HG03469 (cell line): Measurements from ENCODE around the gene ADCY1.
"Not testable (repeated sequence)": the region's sequence is repeated elsewhere in the genome, so short reads cannot be mapped to it uniquely, and the experiment has no call there.

ENCODE experiments used
- ATAC-seq: cut with Tn5 transposase; IDR thresholded peaks from one replicate; pipeline ENCODE4 v1.9.1; 2021; ENCODE audit warnings: mild to moderate bottlenecking, moderate library complexity, moderate number of reproducible peaks; ENCODE audit not compliant: unreplicated experiment

ADCY1 gene

DNA sequence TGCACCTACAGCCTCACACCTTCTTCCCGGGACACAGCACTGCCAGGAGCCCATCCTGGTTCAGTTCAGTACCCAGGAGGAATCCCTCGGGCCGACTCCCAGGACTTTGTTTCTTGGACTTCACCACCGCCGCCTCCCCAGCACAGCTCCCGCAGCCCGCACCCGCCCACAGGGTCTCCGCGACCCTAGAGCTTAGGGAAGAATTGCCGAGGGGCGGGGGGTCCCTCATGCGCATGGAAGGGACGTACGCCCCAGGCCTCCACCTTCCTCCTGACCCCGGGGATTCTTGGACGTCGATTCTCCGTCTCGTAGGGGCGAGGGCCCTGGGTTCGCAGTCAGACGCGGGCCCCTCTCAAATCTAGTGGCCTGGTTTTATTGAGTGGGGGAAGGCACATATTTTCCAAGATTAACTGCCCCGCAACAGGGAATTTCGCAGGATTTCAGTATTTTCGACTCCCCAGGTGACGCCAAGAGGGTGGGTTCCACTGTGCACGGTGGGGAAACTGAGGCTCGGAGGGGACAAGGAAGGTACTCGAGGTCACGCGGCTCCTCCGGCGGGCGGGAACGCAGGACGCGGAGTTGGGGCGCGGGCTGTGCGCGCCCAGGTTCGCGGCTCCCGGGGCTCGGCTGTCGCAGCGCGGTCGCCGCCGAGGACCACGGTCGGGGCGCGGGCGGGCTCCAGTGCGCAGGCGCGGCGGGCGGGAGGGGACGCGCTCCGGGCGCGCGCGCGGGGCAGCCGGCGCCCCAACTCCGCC, at the start of gene ADCY1:
TSS of gene ADCY1 (plus strand) at position 708 of the 755 bp plus-strand sequence. CDS start 176 bp downstream, outside the sequence.
- ATAC-seq, result no peak

- no peak for ATAC-seq
These were observed 49.7 kb upstream of the ADCY1 start for GRCh38 chr7:45524445-45524844.

DNA sequence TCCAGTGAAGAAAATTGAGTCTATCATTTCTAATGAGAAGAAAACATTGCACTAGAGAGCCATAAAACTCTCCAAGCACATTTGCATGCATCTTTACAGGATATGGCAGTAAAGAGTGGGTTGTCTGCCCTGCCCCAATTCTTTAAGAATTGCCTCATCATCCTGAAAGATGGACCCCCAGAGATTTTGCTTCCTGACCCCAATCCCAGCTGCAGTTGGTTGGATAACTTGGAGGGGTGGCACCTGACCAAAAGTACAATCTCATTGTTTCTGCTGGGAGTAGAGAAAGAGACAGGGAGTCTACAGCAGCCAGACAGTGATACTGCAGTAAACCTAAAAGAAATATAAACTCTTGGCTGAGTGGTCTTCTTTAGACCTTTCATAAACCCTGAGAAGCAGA, 49.1 kb upstream of the ADCY1 start:
- no peak for ATAC-seq

DNA sequence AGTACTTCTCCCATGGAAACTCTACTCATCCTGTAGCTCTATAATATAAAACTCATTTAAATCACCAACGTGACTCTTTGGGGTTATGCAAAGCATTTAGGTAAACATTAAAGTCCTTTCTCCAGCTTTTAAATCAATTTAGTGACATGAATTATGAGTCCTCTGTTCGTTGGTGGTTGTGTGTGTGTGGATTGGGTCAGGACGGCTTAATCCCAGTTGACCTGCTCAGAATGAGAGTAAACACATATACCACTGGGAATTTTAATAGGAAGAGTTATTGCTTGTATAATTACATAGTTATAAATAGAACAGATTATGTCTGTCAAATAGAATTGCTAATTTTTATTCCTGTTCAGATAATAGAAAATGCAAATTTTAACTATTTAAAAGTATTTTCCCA, 30.7 kb upstream of the ADCY1 start:
- no peak for ATAC-seq

- ATAC-seq, result not testable (repeated sequence)
These were observed 29.0 kb upstream of the ADCY1 start for GRCh38 chr7:45545105-45545710.

DNA sequence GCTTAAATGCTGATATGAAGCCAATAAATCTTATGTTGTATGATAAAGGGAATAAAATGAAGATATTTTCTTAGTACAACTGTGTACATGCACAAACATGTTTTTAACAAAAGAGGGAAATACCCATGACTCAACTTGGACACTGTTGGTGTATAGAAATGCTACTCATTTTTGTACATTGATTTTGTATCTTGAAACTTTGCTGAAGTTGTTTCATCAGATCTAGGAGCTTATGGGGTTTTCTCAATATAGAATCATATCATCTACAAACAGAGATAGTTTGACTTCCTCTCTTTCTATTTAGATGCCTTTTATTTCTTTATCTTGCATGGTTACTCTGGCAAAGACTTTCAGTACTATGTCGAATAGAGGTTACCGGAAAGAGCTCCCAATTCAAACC, 25.3 kb upstream of the ADCY1 start:
- not testable (repeated sequence) for ATAC-seq

DNA sequence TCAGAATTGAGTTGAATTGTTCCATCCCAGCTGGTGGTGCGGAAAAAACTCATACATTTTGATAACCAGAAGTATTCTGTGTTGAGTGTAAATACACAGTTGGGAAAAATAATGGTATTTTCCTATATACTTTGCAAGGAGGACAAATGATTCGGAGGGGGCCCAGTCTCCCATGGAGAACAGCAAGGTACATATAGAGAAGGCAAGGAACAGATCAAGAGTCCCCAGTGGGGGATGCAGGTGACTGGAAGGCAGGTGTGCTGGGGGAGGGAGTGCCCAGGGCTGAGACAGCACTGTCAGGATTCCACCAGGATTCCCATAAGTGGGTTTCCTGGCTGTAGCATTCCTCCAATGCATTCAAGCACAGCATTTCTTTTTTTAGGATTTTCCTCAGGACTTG, 10.8 kb upstream of the ADCY1 start:
- ATAC-seq, result no peak

- ATAC-seq, result no peak
These were observed 10.2 kb upstream of the ADCY1 start for GRCh38 chr7:45563941-45564461.

GRCh38 chr7:45564485-45564884, 9.7 kb upstream of the ADCY1 start:
- no peak for ATAC-seq

- ATAC-seq, result no peak
These were observed 9.2 kb upstream of the ADCY1 start for GRCh38 chr7:45564886-45565455.

- no peak for ATAC-seq
These were observed 7.8 kb upstream of the ADCY1 start for GRCh38 chr7:45566386-45566785.

- ATAC-seq, result no peak
These were observed 7.2 kb upstream of the ADCY1 start for GRCh38 chr7:45566961-45567360.

DNA sequence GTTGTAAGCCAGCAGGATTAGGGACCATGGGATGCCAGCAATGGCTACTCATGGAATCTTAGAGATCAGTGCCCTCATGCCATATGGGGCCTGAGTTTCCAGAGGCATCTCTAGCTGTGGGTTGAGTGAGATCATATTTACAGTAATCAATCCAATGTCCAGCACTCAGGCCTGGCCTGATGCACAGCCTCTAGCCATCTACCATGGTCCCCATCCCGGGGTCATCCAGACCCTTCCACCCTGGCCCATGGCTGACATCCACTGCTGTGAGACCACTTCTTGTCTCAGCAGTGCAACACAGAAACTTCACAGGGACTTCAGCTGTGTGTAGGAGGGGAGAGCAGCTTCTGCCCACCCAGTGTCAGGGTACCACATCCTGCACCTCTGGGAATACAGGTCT, 6.5 kb upstream of the ADCY1 start:
- no peak for ATAC-seq

DNA sequence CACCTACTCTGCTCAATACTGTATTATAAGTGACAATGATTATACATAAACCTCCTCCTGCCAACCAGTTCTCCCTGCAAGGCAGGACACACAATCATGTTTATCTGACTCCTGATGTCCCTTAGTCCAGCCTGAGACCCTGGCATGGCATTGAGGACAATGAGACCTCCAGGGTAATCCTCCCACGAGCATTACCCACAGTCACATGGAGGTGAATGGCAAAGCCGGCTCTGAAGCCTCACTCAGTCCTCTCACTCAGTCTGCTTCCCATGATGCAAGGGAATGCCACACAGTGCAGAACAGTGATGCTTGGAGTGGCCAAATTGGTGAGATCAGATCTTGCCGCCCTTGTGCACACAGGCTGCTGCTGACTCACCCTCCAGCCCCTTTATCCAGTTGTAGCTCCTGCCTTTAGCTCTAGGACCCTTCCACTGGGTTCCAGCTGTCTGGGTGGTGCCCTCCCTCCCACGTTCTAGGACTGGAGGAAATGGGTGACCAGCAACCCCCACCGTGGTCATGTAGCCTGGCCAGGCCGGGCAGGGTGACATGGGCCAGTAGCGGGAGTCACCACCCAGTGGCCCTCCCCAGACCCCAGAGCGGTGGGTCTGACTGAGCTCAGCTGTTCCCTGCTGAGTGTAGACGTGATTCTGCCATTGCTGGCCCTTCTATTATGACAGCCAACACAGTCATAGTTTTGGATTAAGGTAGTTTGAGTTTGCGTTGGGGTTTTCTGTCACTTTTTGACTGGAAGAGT, 5.5 kb upstream of the ADCY1 start:
- no peak for ATAC-seq

GRCh38 chr7:45569290-45569685, 4.9 kb upstream of the ADCY1 start:
- ATAC-seq, result no peak

- ATAC-seq, result no peak
These were observed 3.4 kb upstream of the ADCY1 start for GRCh38 chr7:45570797-45571196.

GRCh38 chr7:45573204-45573603, 964 bp upstream of the ADCY1 start:
- no peak for ATAC-seq

DNA sequence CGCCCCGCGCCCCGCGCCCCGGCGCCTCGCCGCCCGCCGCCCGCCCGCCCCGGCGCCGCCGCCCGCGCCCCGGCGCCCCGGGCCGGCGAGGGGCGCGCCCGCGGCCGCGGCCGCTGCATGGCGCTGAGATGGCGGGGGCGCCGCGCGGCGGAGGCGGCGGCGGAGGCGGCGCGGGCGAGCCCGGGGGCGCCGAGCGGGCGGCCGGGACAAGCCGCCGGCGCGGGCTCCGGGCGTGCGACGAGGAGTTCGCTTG, 174 bp downstream of the ADCY1 start:
- ATAC-seq, result no peak

DNA sequence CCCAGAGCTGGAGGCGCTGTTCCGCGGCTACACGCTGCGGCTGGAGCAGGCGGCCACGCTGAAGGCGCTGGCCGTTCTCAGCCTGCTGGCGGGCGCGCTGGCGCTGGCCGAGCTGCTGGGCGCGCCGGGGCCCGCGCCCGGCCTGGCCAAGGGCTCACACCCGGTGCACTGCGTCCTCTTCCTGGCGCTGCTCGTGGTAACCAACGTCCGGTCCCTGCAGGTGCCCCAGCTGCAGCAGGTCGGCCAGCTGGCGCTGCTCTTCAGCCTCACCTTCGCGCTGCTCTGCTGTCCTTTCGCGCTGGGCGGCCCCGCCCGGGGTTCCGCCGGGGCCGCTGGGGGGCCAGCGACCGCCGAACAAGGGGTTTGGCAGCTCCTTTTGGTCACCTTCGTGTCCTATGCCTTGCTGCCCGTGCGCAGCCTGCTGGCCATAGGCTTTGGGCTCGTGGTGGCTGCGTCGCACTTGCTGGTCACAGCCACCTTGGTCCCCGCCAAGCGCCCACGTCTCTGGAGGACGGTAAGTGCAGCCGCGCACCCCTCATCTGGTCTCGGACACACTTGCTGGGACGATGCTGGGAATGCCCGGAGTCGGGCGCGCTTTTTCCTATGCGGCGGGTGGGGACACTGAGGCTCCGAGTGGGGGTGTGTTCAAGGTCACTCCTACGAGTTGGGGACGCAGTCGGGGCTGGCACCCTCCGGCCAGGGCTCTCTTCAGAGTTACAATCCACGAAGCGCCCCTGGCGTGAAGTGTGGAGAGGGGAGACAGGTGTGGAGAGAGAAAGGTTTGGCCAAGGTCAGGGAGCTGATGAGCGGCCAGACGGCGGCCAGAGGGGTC, 717 bp downstream of the ADCY1 start:
- ATAC-seq, result no peak

GRCh38 chr7:45575501-45576248, 1.5 kb downstream of the ADCY1 start:
- no peak for ATAC-seq
